Esophagus squamous epithelium (tissue), 4 donors: ENCODE data around the gene KBTBD12.

Source experiments
- CTCF ChIP-seq, 6 experiments: fragments of 450-650 bp in 4 of 6; fragments of 200-600 bp in 2 of 6; sonication (generic) in 2 of 6; IDR thresholded peaks; one replicate each; pipeline ENCODE4 v1.5.1; 2016 to 2019; ENCODE audit warnings: antibody characterized with exemption in 6 of 6, mild to moderate bottlenecking in 4 of 6, moderate library complexity in 4 of 6
- POLR2A ChIP-seq, 4 donors: fragments of 450-650 bp; IDR thresholded peaks; one replicate each; pipeline ENCODE4 v1.6.1; 2017; ENCODE audit warnings: antibody characterized with exemption in 4 of 4, mild to moderate bottlenecking in 4 of 4, moderate library complexity in 3 of 4

GRCh38 chr3:127908202-127908601, 6.8 kb upstream of the KBTBD12 start:
- TF ChIP-seq CTCF (IDR thresholded peaks at IDR 0.05) (no peak), POLR2A (IDR thresholded peaks at IDR 0.05) (no peak)
